PC-9 (cell line): Measurements from ENCODE around the gene SHROOM3.

Experiments
- CTCF ChIP-seq: fragments of 200-600 bp; sonication (generic); conservative IDR thresholded peaks from 2 replicates; pipeline ENCODE4 v1.6.1; 2017; ENCODE audit warnings: mixed run types, antibody characterized with exemption, mild to moderate bottlenecking, moderate library complexity
- EZH2 ChIP-seq: fragments of 200-600 bp; sonication (generic); IDR thresholded peaks from 2 replicates; pipeline ENCODE4 v1.8.0; 2017; ENCODE audit warnings: antibody characterized with exemption, low read depth

GRCh38 chr4:76830964-76831703 lies 396.1 kb downstream of the SHROOM3 start:
- TF ChIP-seq CTCF (no peak), EZH2 (no peak)
